ENCODE measurements around the gene PPP1R26. TPM values are rescaled to one million over a fixed set of nuclear protein-coding genes. Genes with fewer than 3 reads are reported as not detected.
A peak's percentile ranks its signal among the peaks of the same experiment; 100 is the strongest.

PPP1R26 gene
- total RNA-seq, 1 donor from 2014 or later = 23.0 TPM

GRCh38 chr9:135515083-135515951 is 35.7 kb downstream of the PPP1R26 start:
- no peak overlapping the region for H3K4me3 Mint-ChIP-seq
- H4K20me1 ChIP-seq (ENCODE audit: low read depth) = no peaks in the 10 kb centered on the region
- H3K4me2 ChIP-seq = no peak overlapping the region
- no peak overlapping the region for H2AFZ ChIP-seq (replicated peaks)
- no peaks in the 10 kb centered on the region for H3K9me3 Mint-ChIP-seq
- no peaks in the 10 kb centered on the region for H3K36me3 ChIP-seq
- TF ChIP-seq EZH2phosphoT487 (IDR thresholded peaks at IDR 0.05) (no peak), EZH2 (IDR thresholded peaks at IDR 0.05) (no peak), CTCF (IDR thresholded peaks at IDR 0.05) (no peak)
- no peaks in the 10 kb centered on the region for H3F3A ChIP-seq (ENCODE audit: low read depth)
- peaks cover 8% of the 10 kb centered on the region for H3K4me1 Mint-ChIP-seq
- H3K27me3 ChIP-seq = no peaks in the 10 kb centered on the region
- H3K9me3 ChIP-seq (ENCODE audit: low read depth) = no peaks in the 10 kb centered on the region
- H3K79me2 ChIP-seq (ENCODE audit: low read depth) = no peaks in the 10 kb centered on the region
- H3K27me3 Mint-ChIP-seq (ENCODE audit: insufficient read depth, low read depth) = peaks cover 6% of the 10 kb centered on the region
- H3K4me3 ChIP-seq = no peak overlapping the region
- H3K36me3 Mint-ChIP-seq = no peaks in the 10 kb centered on the region
- DNase-seq (ENCODE audit: low spot score) = no peak
- no peak overlapping the region for H3K9ac ChIP-seq
- H3K27ac ChIP-seq = no peak overlapping the region
- peaks cover 4% of the 10 kb centered on the region for H3K4me1 ChIP-seq
- H3K27ac Mint-ChIP-seq = no peak overlapping the region

- peaks cover 6% of the 10 kb centered on the region for H3K27me3 Mint-ChIP-seq (ENCODE audit: insufficient read depth, low read depth)
- Histone ChIP-seq H3K4me3 (no peak overlapping the region), H3K9me3 (ENCODE audit: low read depth) (no peaks in the 10 kb centered on the region), H3K27ac (no peak overlapping the region), H3K9ac (no peak overlapping the region), H3K4me2 (no peak overlapping the region), H3K36me3 (no peaks in the 10 kb centered on the region), H4K20me1 (ENCODE audit: low read depth) (no peaks in the 10 kb centered on the region), H3K4me1 (peaks cover 4% of the 10 kb centered on the region), H3F3A (ENCODE audit: low read depth) (no peaks in the 10 kb centered on the region), H3K27me3 (no peaks in the 10 kb centered on the region), H3K79me2 (ENCODE audit: low read depth) (no peaks in the 10 kb centered on the region), H2AFZ (replicated peaks) (no peak overlapping the region)
- H3K36me3 Mint-ChIP-seq = no peaks in the 10 kb centered on the region
- H3K4me1 Mint-ChIP-seq = peaks cover 8% of the 10 kb centered on the region
- TF ChIP-seq EZH2 (IDR thresholded peaks at IDR 0.05) (no peak), CTCF (IDR thresholded peaks at IDR 0.05) (no peak), EZH2phosphoT487 (IDR thresholded peaks at IDR 0.05) (no peak)
- no peak overlapping the region for H3K4me3 Mint-ChIP-seq
- no peak for DNase-seq (ENCODE audit: low spot score)
- H3K9me3 Mint-ChIP-seq = no peaks in the 10 kb centered on the region
- H3K27ac Mint-ChIP-seq = peak overlapping the region; percentile 77
Observed at GRCh38 chr9:135516132-135516860, 36.7 kb downstream of the PPP1R26 start.

- Histone ChIP-seq H4K20me1 (ENCODE audit: low read depth) (no peaks in the 10 kb centered on the region), H3K36me3 (no peaks in the 10 kb centered on the region), H3K9ac (no peak overlapping the region), H3K27ac (no peak overlapping the region), H3K4me2 (no peak overlapping the region), H3K27me3 (no peaks in the 10 kb centered on the region), H3K4me1 (peaks cover 4% of the 10 kb centered on the region), H3F3A (ENCODE audit: low read depth) (no peaks in the 10 kb centered on the region), H3K4me3 (no peak overlapping the region), H3K9me3 (ENCODE audit: low read depth) (no peaks in the 10 kb centered on the region), H3K79me2 (ENCODE audit: low read depth) (no peaks in the 10 kb centered on the region), H2AFZ (replicated peaks) (no peak overlapping the region)
- Mint-ChIP-seq H3K27ac (no peak overlapping the region), H3K27me3 (ENCODE audit: insufficient read depth, low read depth) (peaks cover 3% of the 10 kb centered on the region), H3K4me3 (no peak overlapping the region), H3K36me3 (no peaks in the 10 kb centered on the region), H3K4me1 (peaks cover 6% of the 10 kb centered on the region), H3K9me3 (no peaks in the 10 kb centered on the region)
- no peak for DNase-seq (ENCODE audit: low spot score)
- no peak for TF ChIP-seq CTCF (IDR thresholded peaks at IDR 0.05)
- no peak for TF ChIP-seq EZH2 (IDR thresholded peaks at IDR 0.05)
- TF ChIP-seq EZH2phosphoT487 (IDR thresholded peaks at IDR 0.05) = no peak
Observed at GRCh38 chr9:135517407-135517822, 37.8 kb downstream of the PPP1R26 start.
